Measurements from ENCODE around the gene DNAJC15.
"Not testable (repeated sequence)": the region's sequence is repeated elsewhere in the genome, so short reads cannot be mapped to it uniquely, and the experiment has no call there.

The DNAJC15 gene

DNA sequence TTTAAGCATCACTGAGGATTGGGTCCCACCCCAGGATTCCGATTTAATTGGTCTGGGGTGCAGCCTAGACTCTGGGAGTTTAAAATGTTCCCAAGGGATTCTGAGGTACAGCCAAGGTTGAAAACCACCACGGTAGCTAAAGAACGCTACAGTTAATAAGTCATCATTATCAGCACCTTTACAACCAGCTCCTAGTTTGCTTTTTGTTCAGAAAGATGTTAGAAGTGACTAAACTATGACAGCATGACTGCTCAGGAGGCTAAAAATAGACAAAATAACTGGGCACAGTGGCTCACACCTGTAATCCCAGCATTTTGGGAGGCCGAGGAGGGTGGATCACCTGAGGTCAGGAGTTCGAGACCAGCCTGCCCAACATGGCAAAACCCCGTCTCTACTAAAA is 19.7 kb upstream of the DNAJC15 start:
- DNase-seq (ENCODE audit: low read depth in 2 of 2): no peak

DNA sequence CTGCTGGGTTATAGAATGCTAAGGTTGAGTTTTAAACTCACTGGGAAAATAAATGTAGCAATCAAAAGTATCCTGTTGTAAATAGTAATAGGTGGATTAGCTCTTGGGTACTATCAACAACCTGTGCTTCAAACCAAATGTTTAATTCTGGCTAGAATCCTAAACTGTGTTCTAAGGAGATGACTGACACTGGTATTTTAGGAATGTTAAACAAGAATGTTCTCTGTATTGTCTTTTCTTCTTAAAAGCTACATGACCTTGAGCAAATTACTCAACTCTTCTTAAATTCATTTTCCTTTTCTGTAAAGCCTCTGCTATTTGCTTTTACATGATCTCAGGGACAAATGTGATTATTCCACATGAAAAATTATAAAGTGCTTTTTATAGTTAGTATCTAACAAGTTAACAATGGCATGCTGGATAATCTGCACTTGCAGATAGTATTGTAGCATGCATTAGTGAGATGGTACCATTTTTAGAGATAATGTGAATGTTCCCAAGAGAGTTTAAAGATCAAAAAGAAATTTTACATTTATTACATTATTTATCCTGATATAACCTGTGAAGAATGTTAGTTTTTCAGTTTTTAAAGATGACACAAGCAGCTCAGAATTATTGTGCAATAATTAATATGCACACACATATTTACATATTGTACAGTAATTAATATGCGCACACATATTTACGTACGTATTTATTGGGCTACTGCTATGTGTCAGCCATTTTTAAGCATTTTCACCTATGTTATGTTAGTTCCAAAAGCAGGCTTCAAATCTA is 17.7 kb upstream of the DNAJC15 start:
- no peak for DNase-seq (ENCODE audit: low read depth in 2 of 2)

DNA sequence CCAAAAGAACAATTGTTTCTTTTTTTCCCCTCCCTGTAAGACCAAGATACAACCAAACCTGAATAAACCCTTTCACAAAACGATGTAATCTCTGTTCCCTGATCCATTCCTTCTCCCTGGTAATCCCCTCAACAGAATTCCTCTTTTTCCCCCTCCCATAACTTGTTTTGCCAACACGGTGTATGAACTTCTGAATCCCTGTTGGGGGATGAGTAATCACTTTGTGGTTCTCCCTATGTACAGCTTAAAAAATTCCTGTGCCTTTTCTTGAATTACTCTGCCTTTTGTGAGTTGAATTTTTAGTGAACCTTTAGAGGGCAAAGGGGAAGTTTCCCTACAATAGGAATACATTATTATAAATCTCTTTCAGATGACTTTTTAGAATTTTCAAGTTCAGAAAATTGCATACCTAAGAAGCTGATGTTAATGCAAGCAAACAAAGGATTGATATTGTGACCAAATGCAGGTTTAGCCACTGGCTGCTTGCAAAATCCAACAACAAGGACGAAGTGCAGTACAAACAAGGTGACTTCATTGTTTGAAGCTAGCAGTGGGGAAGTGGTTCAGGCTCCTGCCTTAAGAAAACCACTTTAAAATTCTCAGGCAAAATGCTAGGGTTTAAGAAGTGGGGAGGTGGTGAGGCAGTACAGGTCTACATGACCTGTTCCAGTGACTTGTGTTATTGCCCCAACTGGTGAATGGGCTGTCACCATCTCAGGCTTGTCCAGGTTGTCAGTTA is 16.3 kb upstream of the DNAJC15 start:
- DNase-seq (ENCODE audit: low read depth in 2 of 2): no peak

DNA sequence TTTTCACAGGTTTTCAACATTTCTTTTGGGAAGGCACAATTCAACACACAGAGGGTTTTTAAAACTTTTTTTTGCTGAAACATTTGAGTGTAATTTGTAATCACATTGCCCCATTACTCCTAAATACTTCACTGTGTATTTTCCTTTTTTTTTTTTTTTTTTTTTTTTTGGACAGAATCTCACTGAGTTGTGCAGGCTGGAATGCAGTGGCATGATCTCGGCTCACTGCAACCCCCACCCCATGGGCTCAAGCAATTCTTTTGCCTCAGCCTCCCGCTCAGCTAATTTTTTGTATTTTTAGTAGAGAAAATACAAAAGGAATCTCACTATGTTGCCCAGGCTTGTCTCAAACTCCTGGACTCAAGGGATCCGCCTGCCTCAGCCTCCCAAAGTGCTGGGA is 14.8 kb upstream of the DNAJC15 start:
- DNase-seq (ENCODE audit: low read depth in 2 of 2): no peak

DNA sequence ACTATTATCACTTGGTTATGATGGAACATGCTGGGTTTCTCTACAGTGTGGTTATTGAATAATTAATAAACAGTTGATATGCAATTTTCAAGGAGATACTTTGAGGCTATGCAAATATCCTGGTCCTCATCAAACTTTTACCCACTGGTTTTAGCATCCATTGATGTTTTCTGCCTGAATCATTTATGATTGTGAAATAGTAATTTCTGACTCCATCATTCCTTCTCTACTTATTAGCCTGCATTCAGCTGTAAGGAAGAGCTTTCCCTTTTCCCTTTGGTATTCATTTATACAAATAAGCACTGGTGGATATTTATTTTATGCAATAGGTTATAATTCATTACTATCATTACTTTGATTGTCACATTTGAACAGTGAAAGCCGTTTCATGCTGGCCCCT is 13.9 kb upstream of the DNAJC15 start:
- no peak for DNase-seq (ENCODE audit: low read depth in 2 of 2)

DNA sequence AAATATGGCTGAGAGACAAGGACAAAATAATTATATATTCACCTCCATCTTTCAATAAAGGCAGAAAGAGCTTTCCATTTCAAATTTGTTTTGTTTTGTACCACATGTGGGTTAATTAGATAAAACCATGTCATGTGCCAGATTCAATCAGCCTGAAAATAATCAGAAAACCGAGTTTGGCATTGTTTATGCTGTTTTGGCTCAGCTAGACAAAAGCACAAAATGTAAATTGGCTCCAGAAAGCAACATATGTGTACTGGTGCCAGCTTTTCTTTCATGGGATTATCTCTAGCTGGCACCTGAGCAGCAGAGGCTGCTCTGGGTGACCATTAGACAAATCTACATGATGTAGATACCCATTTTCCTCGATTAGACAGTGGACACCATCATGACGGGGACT is 9.2 kb upstream of the DNAJC15 start:
- no peak for DNase-seq (ENCODE audit: low read depth in 2 of 2)

DNA sequence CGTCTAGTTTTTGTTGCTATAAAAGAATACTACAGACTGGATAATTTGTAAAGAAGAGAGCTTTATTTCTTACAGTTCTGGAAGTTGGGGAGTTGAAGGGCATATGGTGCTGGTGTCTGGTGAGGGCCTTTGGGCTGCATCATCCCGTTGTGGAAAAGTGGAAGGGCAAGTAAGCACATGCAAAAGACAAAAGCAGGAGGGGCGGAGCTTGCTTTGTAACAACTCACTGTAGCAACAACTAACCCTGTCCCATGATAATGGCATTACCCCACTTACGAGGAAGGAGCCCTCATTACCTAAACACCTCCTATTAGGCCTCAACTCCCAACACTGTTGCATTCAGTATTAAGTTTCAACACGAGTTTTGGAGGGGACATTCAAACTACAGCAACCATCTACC is 7.2 kb upstream of the DNAJC15 start:
- no peak for DNase-seq (ENCODE audit: low read depth in 2 of 2)

DNA sequence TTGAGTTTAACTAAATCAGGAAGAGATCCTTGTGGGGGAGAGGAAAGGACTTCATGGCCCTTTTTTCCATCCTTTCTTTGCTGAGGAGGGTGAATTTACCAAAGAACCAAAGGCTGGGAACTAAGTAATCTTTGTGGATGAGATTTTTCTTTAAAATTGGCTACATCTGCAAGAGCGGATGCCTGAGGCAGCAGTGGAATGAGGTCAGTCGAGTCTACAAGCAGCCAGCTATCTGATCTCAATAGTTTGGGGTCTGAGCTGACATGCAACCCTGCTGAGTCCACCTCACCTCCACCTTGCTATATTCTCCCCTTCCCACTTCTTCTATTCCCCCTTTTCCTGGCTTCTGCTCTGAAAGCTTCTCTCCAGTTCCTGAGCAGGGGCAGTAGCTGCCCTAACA is 3.6 kb upstream of the DNAJC15 start:
- no peak for DNase-seq (ENCODE audit: low read depth in 2 of 2)

DNA sequence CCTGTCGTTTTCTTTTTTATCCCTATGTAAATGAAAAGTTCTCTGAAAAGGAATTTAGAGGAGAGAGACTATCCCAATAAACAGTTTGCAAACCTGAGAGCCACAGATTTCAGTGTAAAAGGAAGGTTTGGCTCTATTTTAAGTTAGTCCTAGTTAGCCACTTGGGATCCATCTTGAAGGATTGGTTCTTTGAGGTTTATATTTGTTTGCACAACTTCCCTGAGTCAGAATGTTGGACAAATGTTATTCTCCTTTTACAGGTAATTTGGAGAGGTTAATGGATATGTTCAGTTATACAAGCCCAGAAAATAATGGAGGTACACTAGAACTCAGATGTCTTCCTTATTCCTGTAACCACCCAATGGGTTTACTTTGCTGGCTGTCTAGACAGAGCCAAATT is 2.6 kb upstream of the DNAJC15 start:
- no peak for DNase-seq (ENCODE audit: low read depth in 2 of 2)

DNA sequence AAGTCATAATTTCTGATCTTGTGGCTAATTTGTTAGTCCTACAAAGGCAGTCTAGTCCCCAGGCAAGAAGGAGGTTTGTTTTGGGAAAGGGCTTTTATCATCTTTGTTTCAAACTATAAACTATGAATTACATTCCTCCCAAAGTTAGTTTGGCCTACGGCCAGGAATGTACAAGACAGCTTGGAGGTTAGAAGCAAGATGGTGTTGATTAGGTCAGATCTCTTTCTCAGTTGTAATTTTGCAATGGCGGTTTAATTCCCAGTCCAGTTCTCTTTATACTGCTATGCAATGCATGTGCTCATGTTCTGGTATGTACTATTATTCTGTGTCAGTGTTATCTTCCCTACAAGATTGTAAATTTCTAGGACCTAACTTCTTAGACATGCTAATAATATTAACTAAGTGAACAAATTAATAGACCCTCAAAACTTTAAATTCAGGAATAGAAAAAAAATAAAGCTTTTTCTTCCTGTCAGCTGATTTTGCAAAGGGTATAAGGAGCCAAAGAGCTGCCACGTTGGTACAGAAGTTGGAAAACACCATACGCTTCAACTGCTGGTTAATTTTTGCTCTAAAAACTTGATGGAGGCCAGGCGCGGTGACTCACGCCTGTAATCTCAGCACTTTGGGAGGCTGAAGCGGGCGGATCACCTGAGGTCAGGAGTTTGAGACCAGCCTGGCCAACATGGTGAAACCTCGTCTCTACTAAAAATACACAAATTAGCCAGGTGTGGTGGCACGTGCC is 1.3 kb upstream of the DNAJC15 start:
- no peak for DNase-seq (ENCODE audit: low read depth in 2 of 2)

DNA sequence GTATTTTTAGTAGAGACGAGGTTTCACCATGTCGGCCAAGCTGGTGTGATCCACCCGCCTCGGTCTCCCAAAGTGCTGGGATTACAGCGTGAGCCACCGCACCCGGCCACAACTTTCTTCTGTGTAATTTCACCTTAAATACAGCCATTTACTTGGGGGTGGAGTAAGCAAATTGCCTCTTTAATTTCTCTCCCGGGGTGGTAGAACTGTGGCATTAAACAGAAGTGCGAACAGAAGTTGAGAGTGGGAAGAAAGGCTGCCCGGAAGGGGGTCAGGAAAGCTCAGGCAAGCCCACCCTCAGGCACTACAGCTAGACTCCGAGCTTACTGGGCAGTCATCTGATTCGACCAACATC is 475 bp upstream of the DNAJC15 start:
- DNase-seq (ENCODE audit: low read depth in 2 of 2): no peak

DNA sequence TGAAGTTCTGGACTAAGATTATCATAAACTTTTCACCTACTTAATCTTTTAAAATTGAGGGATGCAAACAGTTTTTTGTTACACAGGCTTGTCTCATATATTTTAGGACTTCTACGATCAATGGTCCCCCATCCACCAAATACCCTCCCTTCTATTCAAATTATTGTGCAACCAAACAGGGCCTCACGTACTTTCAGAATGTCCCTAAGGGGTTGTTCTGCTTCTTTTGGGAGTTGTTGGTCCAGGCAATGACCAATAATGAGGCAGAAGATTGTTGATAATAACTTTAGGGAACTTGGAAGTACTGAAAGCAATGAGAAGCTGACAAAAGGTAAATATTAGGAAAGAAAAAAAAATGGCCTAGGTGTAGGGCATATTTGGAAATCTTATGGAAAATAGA is 2.9 kb downstream of the DNAJC15 start:
- DNase-seq (ENCODE audit: low read depth in 2 of 2): no peak

DNA sequence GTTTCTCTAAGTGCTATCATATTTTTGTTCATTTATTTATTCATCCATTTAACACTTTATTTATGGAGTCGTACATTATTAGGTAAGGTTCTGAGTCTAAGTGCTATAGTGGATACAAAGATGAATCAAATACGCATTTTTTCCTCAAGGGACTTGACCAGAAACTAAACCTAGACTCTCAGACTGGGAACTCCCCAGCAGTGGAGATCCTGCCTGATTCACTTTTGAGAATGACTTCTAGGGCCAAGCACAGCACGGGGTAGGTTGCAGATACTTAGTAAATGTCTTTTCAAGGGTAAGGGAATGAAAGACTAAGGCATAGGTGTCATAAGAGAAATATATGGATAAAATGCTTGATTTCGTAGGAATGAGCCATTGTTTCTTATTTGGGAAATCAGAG is 7.2 kb downstream of the DNAJC15 start:
- no peak for DNase-seq (ENCODE audit: low read depth in 2 of 2)

DNA sequence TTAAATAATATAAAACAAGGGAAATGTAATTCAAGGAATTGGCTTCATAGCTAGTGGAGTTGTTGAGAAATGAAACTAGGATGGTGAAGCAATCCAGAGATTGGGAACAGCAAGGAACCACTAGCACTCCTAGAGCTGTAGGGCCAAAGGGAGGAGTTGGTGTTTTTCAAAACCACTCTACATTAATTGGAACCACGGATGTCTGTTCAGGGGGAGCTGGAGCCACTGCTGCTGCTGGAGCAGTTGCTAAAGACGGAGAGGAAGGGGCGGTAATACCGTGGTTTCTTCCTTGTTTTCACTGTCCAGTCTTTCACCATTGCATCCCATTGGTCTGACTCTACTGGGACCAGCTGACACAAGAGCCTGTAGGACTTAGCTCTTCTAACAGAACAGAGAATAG is 8.5 kb downstream of the DNAJC15 start:
- DNase-seq (ENCODE audit: low read depth in 2 of 2): no peak

DNA sequence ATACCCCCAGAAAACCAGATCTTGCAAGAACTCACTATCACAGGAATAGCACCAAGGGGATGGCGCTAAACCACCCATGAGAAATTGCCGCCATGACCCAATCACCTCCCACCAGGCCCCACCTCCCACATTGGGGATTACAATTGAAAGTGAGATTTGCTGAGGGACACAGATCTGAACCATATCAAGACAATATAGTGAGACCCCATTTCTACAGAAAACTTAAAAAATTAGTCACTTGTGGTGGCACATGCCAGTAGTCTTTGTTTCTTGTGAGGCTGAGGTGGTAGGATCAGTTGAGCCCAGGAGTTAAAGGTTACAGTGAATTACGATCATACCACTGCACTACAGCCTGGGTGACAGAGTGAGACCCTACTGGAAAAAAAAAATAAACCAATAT is 9.7 kb downstream of the DNAJC15 start:
- DNase-seq (ENCODE audit: low read depth in 2 of 2): no peak

DNA sequence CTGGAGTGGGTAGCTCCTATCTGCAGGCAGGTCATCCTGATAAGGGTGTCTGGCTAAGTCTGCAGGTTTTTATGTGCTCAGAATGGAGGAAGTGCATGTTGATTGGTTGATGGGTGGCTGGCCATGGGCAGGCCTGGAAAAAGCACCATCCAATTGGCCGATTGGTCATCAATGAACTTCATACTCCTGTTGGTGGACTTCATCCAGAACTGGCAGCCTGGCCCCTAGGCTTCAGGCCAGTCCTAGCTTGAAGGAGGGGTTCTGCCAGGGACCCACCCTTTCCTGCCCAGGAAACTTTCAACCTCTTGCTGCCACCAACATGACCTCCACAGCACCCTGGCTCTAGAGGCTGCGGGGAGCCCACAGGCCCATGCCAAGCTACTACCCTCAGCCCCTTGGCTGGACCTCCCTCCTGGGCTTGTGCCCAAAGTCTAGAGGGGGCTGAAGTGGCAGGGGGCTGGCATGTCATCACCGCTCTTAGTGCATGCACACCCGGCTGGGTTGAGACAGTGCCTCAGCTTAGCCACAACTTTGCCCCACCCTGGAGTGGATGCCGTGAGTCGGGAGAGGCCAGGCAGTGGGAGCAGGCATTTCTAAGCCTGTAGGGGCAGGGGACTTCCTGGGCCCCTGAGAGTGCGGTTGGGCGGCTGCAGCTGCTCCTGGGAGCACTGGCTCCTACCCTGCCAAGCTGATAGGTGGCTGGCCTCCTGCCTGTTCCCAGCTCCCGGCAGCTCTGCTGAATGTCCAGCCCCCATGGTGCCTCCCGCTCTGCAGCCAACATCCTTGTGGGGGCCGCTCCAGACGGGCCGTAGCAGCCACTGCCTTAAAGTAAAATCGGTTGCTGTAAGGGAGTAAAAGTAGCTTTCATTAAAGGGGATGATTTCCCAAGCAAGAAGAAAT is 13.2 kb downstream of the DNAJC15 start:
- no peak for DNase-seq (ENCODE audit: low read depth in 2 of 2)

DNA sequence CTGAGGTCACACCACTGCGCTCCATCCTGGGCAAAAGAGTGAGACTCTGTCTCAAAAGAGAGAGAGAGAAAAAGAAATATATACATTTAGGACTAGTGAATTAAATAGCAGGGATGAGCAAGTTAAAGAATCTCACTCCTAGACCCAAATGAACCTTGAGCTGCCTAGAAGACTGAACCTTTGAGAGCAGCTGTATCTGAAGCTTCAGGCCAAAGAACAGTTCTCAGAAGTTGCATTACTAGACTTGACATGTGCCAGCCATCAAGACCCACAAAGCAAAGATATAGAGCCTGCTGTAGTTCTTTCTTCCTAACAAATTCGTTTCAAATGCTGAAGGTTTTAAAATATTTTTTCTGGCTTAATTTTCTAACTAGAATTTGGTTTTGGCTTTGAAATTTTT is 16.6 kb downstream of the DNAJC15 start:
- DNase-seq (ENCODE audit: low read depth in 2 of 2): no peak

DNA sequence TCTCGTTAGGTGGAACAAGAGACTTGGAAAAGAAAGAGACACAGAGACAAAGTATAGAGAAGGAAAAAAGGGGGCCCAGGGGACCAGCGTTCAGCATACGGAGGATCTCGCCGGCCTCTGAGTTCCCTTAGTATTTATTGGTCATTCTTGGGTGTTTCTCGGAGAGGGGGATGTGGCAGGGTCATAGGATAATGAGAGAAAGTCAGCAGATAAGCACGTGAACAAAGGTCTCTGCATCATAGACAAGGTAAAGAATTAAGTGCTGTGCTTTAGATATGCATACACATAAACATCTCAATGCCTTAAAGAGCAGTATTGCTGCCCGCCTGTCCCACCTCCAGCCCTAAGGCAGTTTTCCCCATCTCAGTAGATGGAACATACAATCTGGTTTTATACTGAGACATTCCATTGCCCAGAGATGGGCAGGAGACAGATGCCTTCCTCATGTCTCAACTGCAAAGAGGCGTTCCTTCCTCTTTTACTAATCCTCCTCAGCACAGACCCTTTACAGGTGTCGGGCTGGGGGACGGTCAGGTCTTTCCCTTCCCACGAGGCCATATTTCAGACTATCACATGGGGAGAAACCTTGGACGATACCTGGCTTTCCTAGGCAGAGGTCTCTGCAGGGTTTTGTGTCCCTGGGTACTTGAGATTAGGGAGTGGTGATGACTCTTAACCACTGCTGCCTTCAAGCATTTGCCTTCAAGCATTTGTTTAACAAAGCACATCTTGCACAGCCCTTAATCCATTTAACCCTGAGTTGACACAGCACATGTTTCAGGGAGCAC is 17.4 kb downstream of the DNAJC15 start:
- DNase-seq (ENCODE audit: low read depth in 2 of 2): not testable (repeated sequence)

DNA sequence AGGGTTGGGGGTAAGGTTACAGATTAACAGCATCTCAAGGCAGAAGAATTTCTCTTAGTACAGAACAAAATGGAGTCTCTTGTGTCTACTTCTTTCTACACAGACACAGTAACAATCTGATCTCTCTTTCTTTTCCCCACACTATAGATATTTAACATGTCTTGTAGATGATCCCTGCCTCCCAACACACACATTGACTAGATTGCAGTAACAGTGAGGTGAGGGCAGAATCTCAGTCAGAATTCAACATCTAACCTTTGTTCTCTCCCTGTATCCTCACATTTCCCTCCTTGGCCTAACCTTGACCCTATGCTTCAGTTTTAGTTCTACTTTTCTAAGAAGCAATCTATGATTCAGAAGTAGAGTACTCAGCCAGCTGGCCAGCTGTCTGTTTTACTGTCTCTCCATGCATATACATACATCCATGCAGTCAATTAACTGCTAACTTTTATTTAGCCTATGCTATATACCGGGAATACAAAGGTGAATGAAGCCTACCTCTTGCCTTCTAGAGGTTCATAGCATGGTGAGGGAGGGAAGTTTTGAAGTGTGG is 18.1 kb downstream of the DNAJC15 start:
- DNase-seq (ENCODE audit: low read depth in 2 of 2): no peak

DNA sequence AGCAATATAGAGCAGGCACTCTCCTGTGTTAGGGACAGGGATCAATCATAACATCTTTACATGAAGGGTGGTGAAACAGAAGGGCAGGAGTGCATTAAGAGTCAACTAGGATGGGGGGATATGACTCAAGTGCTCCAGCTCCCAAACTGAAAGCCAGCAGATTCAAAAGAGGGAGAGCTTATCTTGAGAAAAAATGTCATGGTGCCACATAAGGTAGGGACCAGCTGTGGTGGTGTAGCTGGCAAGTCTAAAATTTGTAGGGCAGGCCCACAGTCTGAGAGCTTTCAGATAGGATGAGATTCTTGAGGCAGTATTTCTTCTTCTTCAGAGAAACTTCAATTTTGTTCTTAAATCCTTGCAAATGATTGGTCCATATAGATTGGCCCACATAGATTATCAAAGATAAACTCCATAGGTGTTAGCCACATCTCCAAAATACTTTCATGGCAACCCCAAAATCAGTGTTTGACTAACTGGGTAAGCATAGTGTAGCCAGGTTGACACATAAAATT is 19.1 kb downstream of the DNAJC15 start:
- no peak for DNase-seq (ENCODE audit: low read depth in 2 of 2)

Measured in stimulated activated CD4-positive, alpha-beta T cell treated with anti-CD3 and anti-CD28 coated beads, Interleukin-1b, Interleukin-23, amount 100 ng/mL, for 1 hour (primary cell).